Activated CD4-positive, alpha-beta T cell treated with anti-CD3 and anti-CD28 coated beads, Interleukin-2, amount 50 U/mL, for 48 hours (primary cell): ENCODE results near the gene CCDC70.

Experiments
- DNase-seq, 2 experiments: peaks; one replicate each; pipeline ENCODE4 v3.0.0-alpha.2; 2020

CCDC70 gene

GRCh38 chr13:51831519-51831918, 30.2 kb upstream of the CCDC70 start:
- DNase-seq, result no peak

DNA sequence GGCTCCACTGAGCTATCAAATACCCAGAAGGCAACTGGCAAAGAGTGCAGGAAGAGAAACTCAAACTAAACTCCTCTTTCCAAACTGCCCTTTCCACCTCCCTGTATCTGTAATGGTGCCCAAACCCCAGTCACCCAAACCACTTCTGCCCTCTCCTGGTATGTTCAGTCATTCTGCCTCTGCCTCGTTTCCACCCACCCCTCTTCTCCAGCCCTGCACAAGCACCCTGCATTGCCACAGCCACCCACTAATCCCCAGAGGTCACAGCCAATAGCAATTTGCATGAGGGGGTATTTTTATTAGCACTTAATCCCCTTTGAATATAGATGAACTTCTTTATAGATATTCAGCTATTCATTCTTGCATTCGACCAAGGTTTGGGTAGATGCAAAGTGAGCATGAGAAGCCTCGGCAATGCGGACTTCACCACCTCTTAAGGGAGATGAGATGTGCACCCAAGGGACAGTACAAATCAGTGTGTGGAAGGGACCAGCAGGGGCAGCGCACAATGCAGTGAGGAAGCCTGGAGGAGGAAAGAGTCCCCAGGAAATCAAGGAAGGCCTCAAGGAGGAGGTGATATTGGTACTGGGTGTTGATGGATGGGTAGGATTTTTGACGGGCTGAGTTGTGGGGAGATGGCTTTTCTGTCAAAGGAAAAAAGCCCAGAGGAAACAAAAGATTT, 29.2 kb upstream of the CCDC70 start:
- DNase-seq, result peak in 1 of 2 experiments; percentile 63

GRCh38 chr13:51833980-51834379, 27.8 kb upstream of the CCDC70 start:
- no peak for DNase-seq

DNA sequence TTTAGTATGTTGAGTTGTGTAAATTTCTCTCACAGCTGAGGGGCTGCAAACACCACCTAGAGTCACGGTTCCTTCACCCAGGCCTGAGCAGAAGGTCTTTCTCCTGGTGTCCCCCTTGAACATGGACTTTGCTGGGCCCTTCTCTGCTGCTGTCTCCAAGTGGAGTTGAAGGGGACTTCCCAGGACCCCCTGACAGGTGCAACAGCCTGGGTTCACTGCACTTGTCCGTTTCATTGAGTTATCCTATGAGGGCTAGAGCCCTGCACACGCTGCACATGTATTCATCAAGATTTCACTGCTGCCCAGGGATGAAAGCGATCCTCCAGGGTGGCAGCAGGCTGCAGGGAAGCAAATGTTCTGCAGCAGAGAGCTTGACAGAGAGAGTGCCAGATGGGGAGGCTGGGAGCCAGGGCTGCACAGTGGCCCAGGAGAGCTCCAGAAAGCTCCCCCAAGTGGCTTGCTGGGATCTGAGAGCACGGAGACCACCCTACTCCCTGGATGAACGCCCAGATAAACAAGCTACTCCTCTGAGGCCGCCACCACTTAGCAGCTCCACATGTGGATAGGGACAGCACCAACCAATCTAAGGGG, 27.1 kb upstream of the CCDC70 start:
- no peak for DNase-seq

DNA sequence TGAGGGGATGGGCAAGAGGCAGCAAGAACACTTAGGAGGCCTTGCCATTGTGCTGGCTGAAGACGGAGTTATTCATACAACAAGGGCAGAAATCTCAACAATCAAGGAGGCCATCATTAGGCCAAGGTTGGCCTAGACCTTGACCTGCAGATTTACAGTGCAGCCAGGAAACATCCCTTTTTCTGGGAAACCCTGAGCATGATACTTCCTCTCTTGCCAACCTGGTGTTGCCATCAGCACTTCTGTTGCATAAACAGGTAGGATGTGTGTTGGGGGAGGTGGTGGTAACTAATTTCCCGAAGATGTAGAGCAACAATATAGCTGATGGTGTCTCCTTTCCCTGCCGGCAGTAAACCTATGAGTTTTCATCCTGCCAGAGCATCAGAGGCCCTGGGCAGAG, 24.8 kb upstream of the CCDC70 start:
- DNase-seq, result no peak

DNA sequence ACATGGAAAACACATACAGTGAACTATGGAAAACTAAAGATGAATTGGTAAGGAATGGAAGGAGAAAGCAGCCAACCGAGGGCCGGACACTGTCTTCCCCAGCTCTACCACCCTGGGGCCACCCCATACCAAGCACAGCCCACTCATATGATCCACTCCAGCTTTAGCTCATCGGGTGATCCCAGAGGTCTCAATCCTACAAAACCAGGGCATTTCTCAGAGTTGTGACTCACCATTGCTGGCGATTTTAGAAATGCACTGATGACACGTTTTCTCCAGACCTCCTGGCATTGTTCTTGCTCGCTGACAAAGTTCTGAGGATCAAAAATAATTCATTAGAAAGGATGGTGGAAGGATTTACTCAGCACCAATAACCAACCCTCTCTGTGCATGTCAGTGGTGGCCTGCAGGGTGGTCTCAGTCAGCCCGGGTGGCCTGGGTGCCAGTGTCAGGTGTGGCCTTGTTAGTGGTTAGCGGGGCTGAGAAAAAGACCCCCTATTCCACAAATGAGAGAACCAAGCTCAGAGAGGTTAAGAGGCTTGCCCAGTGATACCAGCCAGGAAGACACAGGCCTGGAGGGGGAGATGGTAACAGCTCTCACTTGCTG, 23.4 kb upstream of the CCDC70 start:
- no peak for DNase-seq

GRCh38 chr13:51839711-51840540, 21.8 kb upstream of the CCDC70 start:
- DNase-seq, result no peak

DNA sequence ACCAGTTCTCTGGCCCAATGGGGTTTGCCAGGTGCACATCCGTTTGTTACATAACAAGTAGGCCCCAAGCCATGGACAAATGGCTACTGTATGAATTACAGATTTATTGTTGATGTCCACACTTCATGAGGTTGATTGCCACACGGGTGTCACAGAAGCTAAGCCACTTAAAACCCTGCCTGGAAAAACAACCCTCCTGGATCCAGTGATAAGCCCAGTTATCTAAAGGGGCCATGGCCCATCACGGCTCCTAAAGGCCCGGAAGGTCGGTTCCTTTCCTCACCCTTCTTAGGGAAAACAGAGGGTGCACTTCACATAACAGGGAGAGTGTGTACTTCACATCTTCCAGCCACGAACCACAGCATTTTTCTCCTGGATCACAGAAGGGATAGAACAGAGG, 20.9 kb upstream of the CCDC70 start:
- no peak for DNase-seq

DNA sequence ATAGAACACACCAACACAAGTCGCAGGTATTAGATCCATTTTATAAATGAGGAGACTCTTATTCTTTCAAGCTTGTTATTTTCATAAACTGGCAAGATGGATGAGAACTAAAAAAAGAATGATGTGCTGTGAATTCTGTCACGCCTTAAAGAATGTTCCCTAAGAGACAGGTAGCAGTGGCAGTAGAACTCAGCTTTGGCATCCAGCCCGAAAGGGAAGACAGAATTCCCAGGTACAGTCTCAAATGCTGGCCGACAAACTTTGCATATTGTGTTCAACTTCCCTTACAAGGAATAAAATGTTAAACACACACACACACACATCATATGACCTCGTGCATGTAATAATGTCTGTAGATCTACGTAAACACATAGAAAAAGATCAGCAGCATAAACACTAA, 20.0 kb upstream of the CCDC70 start:
- DNase-seq, result no peak

DNA sequence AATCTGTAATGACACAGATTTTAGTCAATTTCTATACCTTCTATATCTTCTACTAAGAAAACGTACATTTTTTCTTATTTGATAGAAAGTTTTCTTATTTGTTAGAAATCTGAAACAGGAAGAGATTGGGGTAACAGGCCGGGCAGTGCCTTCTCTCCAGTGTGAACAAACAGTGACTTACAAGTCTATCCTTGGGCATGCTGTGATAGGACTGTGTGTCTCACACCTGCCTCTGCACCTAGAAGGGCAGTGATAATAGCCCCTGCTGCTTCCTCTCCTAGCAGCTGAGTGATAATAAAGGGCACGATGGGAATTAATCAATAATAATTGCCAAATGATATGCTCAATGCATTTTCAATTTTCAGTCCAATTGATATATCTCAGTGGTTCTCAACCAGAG, 18.2 kb upstream of the CCDC70 start:
- no peak for DNase-seq

DNA sequence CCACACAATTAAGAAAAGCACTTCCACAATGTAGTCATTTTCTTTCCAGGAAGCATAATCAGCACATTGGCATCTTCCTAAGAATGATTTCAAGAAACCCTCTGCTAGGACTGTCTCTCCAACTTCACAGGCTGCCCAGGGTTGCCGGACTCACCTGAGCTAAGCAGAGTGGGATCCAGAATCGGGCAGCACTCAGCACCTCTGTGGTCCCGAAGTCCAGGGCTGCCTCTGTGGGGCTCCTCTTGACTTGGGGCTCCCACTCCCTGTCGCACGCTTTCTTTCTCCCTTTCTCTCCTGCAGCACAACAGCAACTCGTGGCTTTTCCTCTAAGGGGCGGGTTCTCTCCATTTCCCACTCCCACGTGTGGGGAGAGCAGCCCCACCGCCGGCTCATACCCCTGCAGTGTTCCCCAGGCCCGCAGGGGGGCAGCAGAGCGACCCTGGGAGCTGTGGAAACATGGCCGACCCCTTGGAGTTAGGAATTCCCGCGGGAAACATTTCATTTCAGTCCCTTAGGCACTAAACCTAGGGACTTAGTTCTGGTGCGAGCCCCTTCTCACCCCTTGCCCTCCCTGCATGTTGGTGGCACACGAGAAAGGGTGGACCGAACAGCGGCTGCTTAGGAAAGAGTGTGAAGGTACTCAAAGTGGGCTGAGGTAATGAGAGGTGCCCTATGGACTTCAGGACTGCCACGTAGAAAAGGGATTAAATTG, 16.8 kb upstream of the CCDC70 start, which contains the start of gene TMEM272:
TSS of gene TMEM272 (minus strand) at position 316 of the 712 bp plus-strand sequence. CDS start 6,647 bp downstream, outside the sequence.
- peak; percentile 69 to 77 for DNase-seq

- no peak for DNase-seq
Measured at GRCh38 chr13:51845574-51846318, 16.0 kb upstream of the CCDC70 start.

DNA sequence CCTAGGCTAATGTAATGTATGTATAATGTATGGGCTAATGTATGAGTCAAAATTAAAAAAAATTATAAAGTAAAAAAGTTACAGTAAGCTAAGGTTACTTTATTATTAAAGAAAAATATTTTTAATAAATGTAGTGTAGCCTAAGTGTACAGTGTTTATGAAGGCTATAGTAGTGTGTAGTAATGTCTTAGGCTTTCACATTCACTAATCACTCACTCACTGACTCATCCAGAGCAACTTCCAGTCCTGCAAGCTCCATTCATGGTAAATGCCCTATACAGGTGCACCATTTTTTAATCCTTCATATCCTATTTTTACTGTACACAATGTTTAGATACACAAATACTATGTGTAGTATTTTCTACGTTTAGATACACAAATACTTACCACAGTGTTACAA, 15.0 kb upstream of the CCDC70 start:
- DNase-seq, result no peak

DNA sequence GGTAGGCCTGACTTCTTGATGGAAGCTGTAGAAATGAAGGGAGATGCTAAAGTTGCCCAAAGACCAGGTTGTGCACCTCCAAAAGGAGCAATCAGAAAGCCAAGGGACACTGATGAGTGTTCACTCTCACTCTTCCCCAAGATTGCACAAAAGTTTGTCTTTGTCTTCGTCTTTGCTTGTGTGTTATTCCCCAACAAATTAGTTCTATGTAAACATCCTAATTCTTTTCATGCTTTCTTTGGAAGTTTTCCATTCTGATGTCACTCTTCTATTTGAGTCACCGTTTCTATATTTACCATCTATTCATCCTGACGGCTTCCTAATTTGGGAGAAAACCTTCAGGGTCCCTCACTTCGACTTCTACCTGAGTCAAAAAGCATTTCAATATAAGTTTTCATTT, 13.1 kb upstream of the CCDC70 start:
- DNase-seq, result no peak

GRCh38 chr13:51849145-51850101, 12.3 kb upstream of the CCDC70 start:
- peak; percentile 53 to 62 for DNase-seq

GRCh38 chr13:51856027-51856736, 5.6 kb upstream of the CCDC70 start:
- DNase-seq, result no peak

DNA sequence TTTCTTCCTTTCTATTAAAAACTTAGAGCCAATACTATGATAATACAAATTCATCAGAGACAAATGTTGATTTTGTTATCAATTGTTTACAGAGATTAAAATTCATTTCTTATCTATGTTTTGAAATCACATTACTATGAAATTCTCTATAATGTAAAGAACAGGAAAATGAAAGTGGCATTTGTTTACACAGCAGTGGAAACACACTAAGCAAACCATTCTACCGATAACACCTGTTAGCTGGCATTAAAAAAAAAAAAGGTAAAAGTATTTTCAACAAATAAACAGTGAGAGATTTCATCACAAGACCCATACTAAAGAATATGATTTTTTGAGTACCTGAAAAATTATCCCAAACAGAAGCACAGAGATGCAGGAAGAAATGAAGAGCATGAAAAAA, 4.8 kb upstream of the CCDC70 start:
- DNase-seq, result no peak

DNA sequence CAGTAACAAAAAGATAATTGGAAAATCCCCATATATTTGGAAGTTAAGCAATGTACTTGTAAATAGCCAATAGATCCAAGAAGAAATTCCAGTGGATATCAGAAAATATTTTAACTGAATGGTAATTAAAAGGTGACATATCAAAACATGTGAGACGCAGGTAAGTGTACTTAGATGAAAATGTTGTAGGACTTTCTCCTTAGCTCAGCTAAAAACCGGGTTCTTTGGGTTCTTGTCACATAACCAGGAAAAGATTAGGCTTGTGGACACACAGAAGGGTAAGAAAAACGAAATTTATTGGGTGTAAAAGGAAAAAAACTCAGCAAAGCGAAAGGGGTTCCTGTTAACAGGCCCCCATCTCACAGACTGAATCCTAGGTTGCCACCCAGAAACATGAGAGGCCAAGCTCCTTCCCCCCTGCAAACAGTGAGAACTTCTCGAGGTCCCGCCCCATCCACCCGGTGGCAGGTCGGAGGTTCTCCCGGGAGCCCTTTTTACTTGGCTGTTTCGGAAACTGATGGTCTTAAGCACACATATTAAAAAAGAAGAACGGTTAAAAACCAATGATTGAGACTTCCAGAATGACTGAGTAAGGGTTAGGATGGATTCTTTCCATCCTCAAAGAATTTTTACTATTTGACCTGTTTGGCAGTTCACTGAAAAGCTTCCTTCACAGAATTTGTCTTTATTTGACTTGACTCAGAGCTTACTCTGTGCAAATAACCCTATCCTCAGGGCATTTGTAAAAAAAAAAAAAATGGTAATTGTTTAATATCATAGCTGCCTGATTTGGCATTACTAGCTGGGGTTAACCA, 3.1 kb upstream of the CCDC70 start:
- no peak for DNase-seq

DNA sequence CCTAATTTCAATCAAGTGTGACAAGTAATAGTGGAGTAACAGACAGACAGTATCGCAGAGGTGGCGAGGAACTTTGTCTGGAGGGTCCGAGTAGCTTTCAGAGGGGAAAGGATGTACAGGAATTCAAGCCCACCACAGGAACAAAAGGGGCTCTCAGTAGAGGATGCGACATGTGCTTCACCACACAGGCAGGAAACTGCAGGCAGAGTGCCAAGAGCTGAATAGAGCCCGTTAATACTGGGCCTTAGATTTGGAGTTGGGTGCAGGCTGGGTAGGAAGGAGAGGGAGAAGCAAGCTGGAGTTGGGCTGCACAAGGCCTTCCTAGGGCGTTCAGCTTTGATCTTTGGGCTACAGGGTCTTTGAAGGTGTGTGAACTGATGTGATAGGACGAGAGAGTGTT, 1.2 kb downstream of the CCDC70 start:
- no peak for DNase-seq
